Fibroblast of villous mesenchyme (primary cell): ENCODE data around the gene TEKT3. TPM values are rescaled to one million over a fixed set of nuclear protein-coding genes. Genes with fewer than 3 reads are reported as not detected.

ENCODE experiments used
- DNase-seq: peaks from one replicate; pipeline ENCODE4 v3.0.0-alpha.2; 2010; ENCODE audit warnings: low read depth
- H3K4me3 ChIP-seq: 2 replicates; pipeline ENCODE4 v1.5.1; 2011; ENCODE audit warnings: low read depth, mild to moderate bottlenecking, low read length
- CTCF ChIP-seq: IDR thresholded peaks from 2 replicates; pipeline ENCODE4 v1.5.1; 2012; ENCODE audit warnings: low read depth, mild to moderate bottlenecking, low read length; ENCODE audit not compliant: insufficient read depth
- total RNA-seq: library from RNA; depleted of rRNA; stranded (reverse); fragments of >200 nt; gene quantifications from 2 replicates; pipeline ENCODE4 v1.2.3, GENCODE V29; 2012

Gene TEKT3
- total RNA-seq, 1 donor, result not detected

DNA sequence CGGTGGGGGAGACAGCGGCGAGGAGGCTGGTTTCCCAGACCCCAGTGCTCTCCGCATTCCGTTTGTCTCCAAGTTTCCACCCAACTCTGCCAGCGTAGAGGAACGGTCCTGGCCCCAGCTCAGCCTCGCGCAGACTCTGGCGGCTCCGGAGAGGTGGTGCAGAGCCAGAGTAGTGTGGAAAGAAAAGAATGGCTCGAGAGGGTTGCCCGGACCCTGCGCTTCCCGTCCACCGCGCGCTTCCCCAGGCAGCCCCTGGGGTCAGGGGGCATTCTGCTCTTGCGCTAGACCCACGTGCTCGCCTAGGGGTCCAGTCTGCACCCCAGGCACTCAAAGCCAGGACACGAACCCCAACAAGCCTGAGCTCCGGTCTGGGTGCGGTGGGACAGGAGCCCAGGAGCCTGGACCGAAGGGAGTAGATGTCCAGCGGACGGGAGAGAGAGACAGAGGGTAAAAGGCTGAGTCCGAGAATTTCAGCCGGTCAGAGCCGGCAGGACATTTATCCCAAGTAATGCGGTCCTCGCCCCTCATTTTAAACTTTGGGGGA lies 80.1 kb downstream of the TEKT3 start:
- H3K4me3 ChIP-seq, result peak overlapping the region; percentile 71
- TF ChIP-seq CTCF, result peak; percentile 31
- peak; percentile 59 for DNase-seq

GRCh38 chr17:15260376-15261257 lies 80.8 kb downstream of the TEKT3 start:
- DNase-seq, result peak; percentile 95
- peak; percentile 63 for TF ChIP-seq CTCF
- H3K4me3 ChIP-seq, result peak overlapping the region; percentile 71

GRCh38 chr17:15257796-15258512 lies 83.4 kb downstream of the TEKT3 start:
- TF ChIP-seq CTCF, result no peak
- no peak overlapping the region for H3K4me3 ChIP-seq
- no peak for DNase-seq

DNA sequence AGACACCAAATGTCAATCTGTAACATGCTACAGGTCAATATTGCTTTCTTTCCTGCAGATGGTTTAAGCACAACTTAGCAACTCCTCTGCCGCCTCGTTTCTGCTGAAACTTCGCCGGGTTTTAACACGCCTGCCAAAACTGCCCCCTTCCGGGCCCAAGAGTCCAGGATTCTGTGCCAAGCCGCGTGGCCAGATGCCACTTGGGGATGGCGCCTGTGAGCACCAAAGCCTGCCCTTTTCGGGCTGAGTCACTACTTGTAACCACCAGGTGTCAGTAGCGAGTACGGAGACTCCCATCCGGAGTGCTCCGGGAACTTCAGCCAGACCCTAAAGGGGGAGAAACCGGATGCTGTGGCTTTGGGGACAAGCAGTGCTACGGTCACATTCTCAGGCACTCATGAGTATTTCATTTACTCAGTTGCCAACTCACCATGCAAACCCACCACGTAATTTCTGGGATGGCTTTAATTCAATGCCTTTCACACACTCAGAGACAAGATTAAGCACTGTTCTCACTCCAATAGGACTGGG lies 84.1 kb downstream of the TEKT3 start:
- no peak overlapping the region for H3K4me3 ChIP-seq
- peak; percentile 87 for TF ChIP-seq CTCF
- DNase-seq, result peak; percentile 73

DNA sequence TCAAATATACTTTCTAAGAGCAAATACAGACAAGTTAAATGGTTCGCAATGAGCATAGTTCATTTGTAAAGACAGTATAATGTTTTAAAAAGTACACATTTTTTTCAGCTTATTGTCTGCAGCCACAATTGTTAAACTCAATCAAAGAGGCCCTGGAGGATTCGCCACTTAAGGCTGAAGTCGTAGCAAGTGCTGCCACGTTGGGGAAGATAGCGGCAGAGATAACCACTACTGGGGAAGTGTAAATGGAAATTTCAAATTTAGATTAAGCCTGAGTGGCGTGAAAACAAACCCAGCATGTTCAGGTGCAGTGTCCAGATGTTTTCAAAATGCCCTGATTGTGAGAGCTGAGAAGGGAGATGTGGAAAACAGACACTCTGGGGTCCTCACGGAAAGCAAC lies 84.7 kb downstream of the TEKT3 start:
- no peak overlapping the region for H3K4me3 ChIP-seq
- DNase-seq, result no peak
- no peak for TF ChIP-seq CTCF

- DNase-seq, result no peak
- no peak overlapping the region for H3K4me3 ChIP-seq
- no peak for TF ChIP-seq CTCF
Measured at GRCh38 chr17:15255713-15256454, 85.5 kb downstream of the TEKT3 start.
